Measurements from ENCODE around the gene ZNF699.

The ZNF699 gene

DNA sequence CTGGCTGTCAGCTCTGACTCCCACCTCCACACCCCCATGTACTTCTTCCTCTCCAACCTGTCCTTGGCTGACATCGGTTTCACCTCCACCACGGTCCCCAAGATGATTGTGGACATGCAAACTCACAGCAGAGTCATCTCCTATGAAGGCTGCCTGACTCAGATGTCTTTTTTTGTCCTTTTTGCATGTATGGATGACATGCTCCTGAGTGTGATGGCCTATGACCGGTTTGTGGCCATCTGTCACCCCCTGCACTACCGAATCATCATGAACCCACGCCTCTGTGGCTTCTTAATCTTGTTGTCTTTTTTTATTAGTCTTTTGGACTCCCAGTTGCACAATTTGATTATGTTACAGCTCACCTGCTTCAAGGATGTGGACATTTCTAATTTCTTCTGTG is 58.4 kb downstream of the ZNF699 start:
- DNase-seq, result no peak

GRCh38 chr19:9250630-9251029 is 59.0 kb downstream of the ZNF699 start, which contains the start of gene OR7E24:
Gene OR7E24 (plus strand): TSS chr19:9250930. CDS start chr19:9251044, 114 bp downstream.
- DNase-seq, result no peak

Data from GOT3 (cell line).